Hepatocyte (in vitro differentiated cells): Measurements from ENCODE around the gene PDXDC1. TPM values are rescaled to one million over a fixed set of nuclear protein-coding genes. Genes with fewer than 3 reads are reported as not detected.

ENCODE experiments used
- DNase-seq: peaks from one replicate; pipeline ENCODE4 v3.0.0-alpha.2; 2016; ENCODE audit warnings: low spot score
- H2AFZ ChIP-seq: fragments of 200-600 bp; sonication (generic); 2 replicates; pipeline ENCODE4 v1.6.0; 2016; ENCODE audit warnings: antibody characterized with exemption, mild to moderate bottlenecking
- H3K27ac ChIP-seq: fragments of 200-600 bp; sonication (generic); 2 replicates; pipeline ENCODE4 v1.5.1; 2016; ENCODE audit warnings: mild to moderate bottlenecking
- H3K27me3 ChIP-seq: fragments of 200-600 bp; sonication (generic); 2 replicates; pipeline ENCODE4 v1.6.1; 2016
- H3K36me3 ChIP-seq: fragments of 200-600 bp; sonication (generic); replicated peaks from 2 replicates; pipeline ENCODE4 v1.5.1; 2016; ENCODE audit warnings: low read depth; ENCODE audit not compliant: insufficient read depth
- H3K4me1 ChIP-seq: fragments of 200-600 bp; sonication (generic); 2 replicates; pipeline ENCODE4 v1.5.1; 2016; ENCODE audit warnings: mild to moderate bottlenecking, moderate library complexity; ENCODE audit not compliant: insufficient read depth
- H3K4me2 ChIP-seq: fragments of 200-600 bp; sonication (generic); 2 replicates; pipeline ENCODE4 v1.6.0; 2016
- H3K4me3 ChIP-seq: fragments of 200-600 bp; sonication (generic); 2 replicates; pipeline ENCODE4 v1.5.1; 2016; ENCODE audit warnings: mild to moderate bottlenecking
- H3K79me2 ChIP-seq: fragments of 200-600 bp; sonication (generic); 2 replicates; pipeline ENCODE4 v1.6.0; 2017; ENCODE audit warnings: mild to moderate bottlenecking
- H3K9me2 ChIP-seq: fragments of 200-600 bp; sonication (generic); replicated peaks from 2 replicates; pipeline ENCODE4 v1.6.0; 2017; ENCODE audit warnings: mild to moderate bottlenecking; ENCODE audit not compliant: insufficient read depth
- H3K9me3 ChIP-seq: fragments of 200-600 bp; sonication (generic); 2 replicates; pipeline ENCODE4 v1.5.1; 2016; ENCODE audit warnings: low read depth, mild to moderate bottlenecking
- H4K20me1 ChIP-seq: fragments of 200-600 bp; sonication (generic); 2 replicates; pipeline ENCODE4 v1.6.0; 2016; ENCODE audit warnings: mild to moderate bottlenecking; ENCODE audit not compliant: insufficient read depth, poor library complexity, severe bottlenecking
- CTCF ChIP-seq: fragments of 200-600 bp; sonication (generic); IDR thresholded peaks from 2 replicates; pipeline ENCODE4 v1.5.1; 2016; ENCODE audit warnings: antibody characterized with exemption, mild to moderate bottlenecking; ENCODE audit not compliant: poor library complexity
- EZH2 ChIP-seq: fragments of 200-600 bp; sonication (generic); IDR thresholded peaks from 2 replicates; pipeline ENCODE4 v1.6.1; 2016; ENCODE audit warnings: antibody characterized with exemption, mild to moderate bottlenecking, borderline replicate concordance
- EZH2phosphoT487 ChIP-seq: fragments of 200-600 bp; sonication (generic); IDR thresholded peaks from one replicate; pipeline ENCODE4 v1.6.1; 2018; ENCODE audit warnings: antibody characterized with exemption, mild to moderate bottlenecking, low read depth, moderate library complexity; ENCODE audit not compliant: unreplicated experiment, severe bottlenecking
- WGBS: methylation state at CpG from one replicate; pipeline ENCODE4 v1.1.6; 2016; ENCODE audit warnings: low lambda C conversion rate; ENCODE audit errors: missing lambda C conversion rate; 5-methylcytosine and 5-hydroxymethylcytosine counted together
- polyA plus RNA-seq: library from polyadenylated mRNA; unstranded; fragments of >200 nt; fragmentation: Nextera tagmentation; extraction: Ambion mirVana; gene quantifications from 2 replicates; pipeline ENCODE4 v1.2.1, GENCODE V29; 2016
- total RNA-seq: library from RNA; depleted of rRNA; stranded (reverse); fragments of >200 nt; gene quantifications from 2 replicates; pipeline ENCODE4 v1.2.3, GENCODE V29; 2014

Gene PDXDC1
- total and polyA plus RNA-seq, 2 experiments from 2014 or later: 141 to 146 TPM

- no peak for DNase-seq
- Histone ChIP-seq H3K9me3 (no peaks in the 10 kb centered on the region), H3K4me3 (no peak overlapping the region), H4K20me1 (peaks cover 1% of the 10 kb centered on the region), H3K36me3 (no peaks in the 10 kb centered on the region), H3K79me2 (peaks cover 29% of the 10 kb centered on the region), H3K27ac (no peak overlapping the region), H3K27me3 (no peaks in the 10 kb centered on the region), H2AFZ (no peak overlapping the region), H3K4me2 (no peak overlapping the region), H3K4me1 (peaks cover 6% of the 10 kb centered on the region), H3K9me2 (no peaks in the 10 kb centered on the region)
- WGBS: 87% methylated on average over 10 of the region's 10 CpGs
- TF ChIP-seq EZH2phosphoT487 (no peak), EZH2 (no peak), CTCF (no peak)
These were observed 78.1 kb downstream of the PDXDC1 start for GRCh38 chr16:15052747-15053476.

GRCh38 chr16:15053904-15054303 is 79.1 kb downstream of the PDXDC1 start:
- H3K27me3 ChIP-seq: no peaks in the 10 kb centered on the region
- H3K79me2 ChIP-seq: peaks cover 29% of the 10 kb centered on the region
- peak overlapping the region; percentile 97 for H3K4me2 ChIP-seq
- no peaks in the 10 kb centered on the region for H3K9me3 ChIP-seq
- no peak overlapping the region for H2AFZ ChIP-seq
- no peak overlapping the region for H3K27ac ChIP-seq
- no peak for DNase-seq
- TF ChIP-seq EZH2phosphoT487 (no peak), CTCF (no peak), EZH2 (no peak)
- WGBS: 97% methylated on average over 10 of the region's 10 CpGs
- H3K36me3 ChIP-seq: no peaks in the 10 kb centered on the region
- no peaks in the 10 kb centered on the region for H3K9me2 ChIP-seq
- peaks cover 6% of the 10 kb centered on the region for H3K4me1 ChIP-seq
- H4K20me1 ChIP-seq: no peaks in the 10 kb centered on the region
- H3K4me3 ChIP-seq: no peak overlapping the region

- Histone ChIP-seq H2AFZ (peak overlapping the region; percentile 92), H3K4me2 (peak overlapping the region; percentile 97), H3K79me2 (peaks cover 29% of the 10 kb centered on the region), H3K4me3 (peak overlapping the region; percentile 97), H3K27me3 (no peaks in the 10 kb centered on the region), H3K27ac (no peak overlapping the region), H3K36me3 (no peaks in the 10 kb centered on the region), H3K9me2 (no peaks in the 10 kb centered on the region), H4K20me1 (no peaks in the 10 kb centered on the region), H3K9me3 (no peaks in the 10 kb centered on the region), H3K4me1 (peaks cover 6% of the 10 kb centered on the region)
- DNase-seq: no peak
- 85% methylated on average over 19 of the region's 19 CpGs for WGBS
- TF ChIP-seq CTCF: no peak
- TF ChIP-seq EZH2phosphoT487: no peak
- no peak for TF ChIP-seq EZH2
These were observed 79.7 kb downstream of the PDXDC1 start for GRCh38 chr16:15054357-15055140.
